ENCODE results near the gene AMN.

The AMN gene

DNA sequence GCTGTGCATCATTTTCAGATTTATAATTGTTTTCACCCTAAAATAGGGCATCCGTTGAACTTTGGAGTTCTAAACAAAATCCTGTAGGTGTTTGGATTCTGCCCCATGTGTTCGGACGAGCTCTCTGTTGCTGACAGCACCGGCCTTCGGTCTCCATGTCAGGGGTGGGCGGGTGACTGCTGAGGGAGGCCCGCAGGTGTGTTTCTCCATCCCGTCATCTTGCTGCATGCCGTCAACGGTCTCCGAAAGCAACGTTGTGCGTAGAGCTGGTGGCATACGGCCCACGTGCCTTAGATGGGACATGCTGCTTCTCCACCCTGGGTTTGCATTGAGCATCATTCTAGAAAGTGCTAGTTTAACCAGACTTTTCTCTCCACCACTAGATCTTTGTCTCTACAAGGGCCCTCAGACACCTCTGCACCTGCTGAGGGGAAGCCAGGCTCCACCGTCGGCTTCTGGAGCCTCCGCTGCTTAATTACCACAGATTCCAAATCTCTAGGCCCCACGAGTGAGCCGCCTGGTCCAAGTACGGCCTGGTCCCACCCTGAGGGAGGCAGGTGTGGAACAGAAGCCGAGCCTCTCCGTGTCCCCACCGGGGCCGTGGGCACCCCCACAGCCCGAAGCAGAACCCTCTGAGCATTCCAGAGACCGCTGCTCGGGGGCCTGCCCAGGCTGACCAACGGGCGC, 15.7 kb upstream of the AMN start:
- H3K27ac ChIP-seq (ENCODE audit: low read depth, low read length, severe bottlenecking), result no peak overlapping the region
- 98 to 99% methylated on average over 29 to 30 of the region's 30 CpGs for WGBS, 2 experiments (ENCODE audit: insufficient coverage in 2 of 2)
- H3K9me3 ChIP-seq (ENCODE audit: control insufficient read depth, low read length), result peaks cover 4% of the 10 kb centered on the region

DNA sequence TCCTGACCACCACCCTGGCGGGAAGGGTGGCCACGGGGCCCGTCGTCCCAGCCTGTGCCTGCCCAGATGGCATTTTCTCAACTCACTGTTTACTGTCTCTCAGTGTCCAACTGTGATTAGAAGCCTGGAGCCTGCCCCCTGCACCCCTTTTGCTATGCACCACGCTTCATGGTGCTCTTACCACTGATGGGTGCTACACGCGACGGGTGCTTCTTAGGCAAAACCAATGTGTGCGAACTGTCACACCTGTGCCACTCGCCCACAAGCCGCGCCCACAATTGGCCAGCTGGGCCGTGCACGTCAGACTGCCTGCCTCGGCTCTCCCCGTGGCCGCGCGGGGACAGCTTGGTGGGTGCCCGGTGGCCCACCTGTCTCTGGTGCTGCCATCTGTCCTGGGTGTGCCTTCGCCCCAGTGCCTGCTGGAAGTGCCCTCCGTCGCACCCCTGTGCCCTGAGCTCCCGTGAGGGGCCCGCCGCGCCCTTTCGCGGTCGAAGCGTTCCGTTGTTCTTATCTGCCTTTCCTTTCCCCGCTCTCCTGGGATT, 15.1 kb upstream of the AMN start:
- Histone ChIP-seq H3K4me1 (ENCODE audit: control insufficient read depth, insufficient read depth, low read length, poor library complexity, severe bottlenecking) (no peaks in the 10 kb centered on the region), H3K9me3 (ENCODE audit: control insufficient read depth, low read length) (peaks cover 4% of the 10 kb centered on the region), H3K27ac (ENCODE audit: low read depth, low read length, severe bottlenecking) (no peak overlapping the region), H3K4me3 (ENCODE audit: extremely low read depth, insufficient read depth, low read length, poor library complexity, severe bottlenecking) (no peak overlapping the region), H3K36me3 (ENCODE audit: control insufficient read depth, insufficient read depth, low read length) (peaks cover 31% of the 10 kb centered on the region)
- WGBS, 2 experiments (ENCODE audit: insufficient coverage in 2 of 2), result 94 to 95% methylated on average over 32 to 33 of the region's 33 CpGs

More for the DNA sequence above, 15.7 kb upstream of the AMN start:
- Histone ChIP-seq H3K4me3 (ENCODE audit: extremely low read depth, insufficient read depth, low read length, poor library complexity, severe bottlenecking) (no peak overlapping the region), H3K36me3 (ENCODE audit: control insufficient read depth, insufficient read depth, low read length) (peaks cover 31% of the 10 kb centered on the region), H3K4me1 (ENCODE audit: control insufficient read depth, insufficient read depth, low read length, poor library complexity, severe bottlenecking) (no peaks in the 10 kb centered on the region)

DNA sequence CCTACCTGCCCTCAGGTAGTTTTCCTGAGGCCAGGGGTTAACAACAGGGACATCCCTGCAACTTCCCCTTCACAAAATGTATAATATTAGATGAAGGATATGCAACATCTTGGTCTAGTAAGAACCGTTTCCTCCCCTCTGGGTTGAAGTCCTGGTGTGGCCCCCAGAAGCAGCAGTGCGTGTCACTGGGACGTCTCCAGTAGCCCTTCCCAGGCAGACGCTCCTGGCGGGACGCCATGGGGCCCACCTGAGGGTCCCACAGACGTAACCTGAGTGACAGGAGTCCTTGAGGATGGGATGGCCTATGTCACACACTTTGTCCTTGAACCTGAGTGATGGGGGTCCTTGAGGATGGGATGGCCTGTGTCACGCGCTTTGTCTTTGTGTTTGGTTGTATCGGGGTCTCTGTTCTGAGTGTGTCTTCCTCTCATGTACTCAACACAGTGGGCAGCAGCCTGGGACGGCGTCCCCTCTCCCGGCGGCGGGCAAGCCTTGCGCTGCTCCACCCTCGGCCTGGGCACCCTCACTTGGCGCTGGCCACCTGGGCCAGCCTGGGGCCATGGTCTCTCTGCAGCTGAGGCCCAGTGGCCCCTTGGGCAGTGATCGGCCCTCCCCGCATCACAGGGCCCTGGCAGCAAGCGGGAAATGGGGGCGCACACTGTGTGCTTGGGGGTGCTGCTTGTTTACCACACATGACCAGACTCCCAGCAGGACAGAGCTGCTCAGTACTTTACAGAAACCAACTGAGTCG, 14.3 kb upstream of the AMN start:
- Histone ChIP-seq H3K4me1 (ENCODE audit: control insufficient read depth, insufficient read depth, low read length, poor library complexity, severe bottlenecking) (no peaks in the 10 kb centered on the region), H3K36me3 (ENCODE audit: control insufficient read depth, insufficient read depth, low read length) (peaks cover 31% of the 10 kb centered on the region), H3K9me3 (ENCODE audit: control insufficient read depth, low read length) (peaks cover 4% of the 10 kb centered on the region), H3K4me3 (ENCODE audit: extremely low read depth, insufficient read depth, low read length, poor library complexity, severe bottlenecking) (no peak overlapping the region), H3K27ac (ENCODE audit: low read depth, low read length, severe bottlenecking) (no peak overlapping the region)
- WGBS, 2 experiments (ENCODE audit: insufficient coverage in 2 of 2), result 94 to 97% methylated on average over 18 to 23 of the region's 23 CpGs

DNA sequence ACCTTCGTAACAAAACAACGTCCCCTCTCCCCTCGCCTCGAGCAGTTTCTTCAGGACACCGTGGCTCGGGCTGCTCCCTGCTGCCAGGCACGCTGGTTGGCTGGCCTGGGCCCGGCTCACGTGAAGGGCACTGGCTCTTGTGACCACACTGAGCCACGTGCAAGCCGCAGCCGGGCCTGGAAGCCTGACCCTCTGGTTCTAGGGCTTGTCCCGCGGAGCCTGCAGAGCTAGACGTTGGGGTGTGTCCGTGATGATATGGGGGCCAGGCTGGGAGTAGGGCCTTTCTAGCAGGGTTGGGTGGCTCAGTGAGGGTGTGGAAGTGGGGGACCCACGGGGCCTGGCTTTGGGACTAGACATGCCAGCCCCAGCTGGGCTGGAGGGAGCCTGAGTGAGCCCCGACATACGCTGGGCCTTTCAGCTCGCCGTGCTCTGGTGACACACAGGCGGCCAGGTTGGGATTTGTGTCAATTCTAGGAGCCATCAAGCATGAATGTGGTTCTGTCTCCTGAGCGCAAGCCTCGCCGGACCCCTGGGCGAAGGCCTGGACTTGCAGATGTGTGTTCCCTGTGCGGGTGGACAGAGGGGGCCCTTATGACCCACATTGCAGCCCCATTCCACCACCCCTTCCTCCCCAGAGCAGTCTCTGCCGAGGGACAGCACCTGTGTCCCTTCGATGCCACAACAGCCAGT, 13.6 kb upstream of the AMN start:
- Histone ChIP-seq H3K27ac (ENCODE audit: low read depth, low read length, severe bottlenecking) (no peak overlapping the region), H3K36me3 (ENCODE audit: control insufficient read depth, insufficient read depth, low read length) (peaks cover 31% of the 10 kb centered on the region), H3K4me1 (ENCODE audit: control insufficient read depth, insufficient read depth, low read length, poor library complexity, severe bottlenecking) (no peaks in the 10 kb centered on the region), H3K4me3 (ENCODE audit: extremely low read depth, insufficient read depth, low read length, poor library complexity, severe bottlenecking) (no peak overlapping the region), H3K9me3 (ENCODE audit: control insufficient read depth, low read length) (peaks cover 4% of the 10 kb centered on the region)
- 95% methylated on average over 24 to 25 of the region's 29 CpGs for WGBS, 2 experiments (ENCODE audit: insufficient coverage in 2 of 2)

DNA sequence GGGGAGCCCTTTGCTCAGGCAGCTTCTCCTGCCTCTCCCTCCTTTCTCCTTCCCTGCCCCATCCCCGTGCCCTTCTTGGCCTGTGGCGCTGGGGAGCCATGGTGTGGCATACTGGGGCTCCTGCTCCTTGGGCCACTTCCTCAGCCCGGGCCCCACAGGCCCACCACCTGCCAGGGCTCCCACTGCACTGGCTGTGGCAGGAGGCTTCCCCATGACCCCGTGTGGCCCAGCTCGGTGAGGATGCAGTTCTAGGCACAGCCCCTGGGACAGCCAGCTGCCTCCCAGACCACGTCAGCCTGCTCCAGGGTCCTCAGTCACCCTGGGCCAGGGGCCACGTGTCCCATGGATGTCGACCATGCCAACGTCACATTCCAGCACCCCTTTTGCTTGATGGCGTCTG, 13.0 kb upstream of the AMN start:
- Histone ChIP-seq H3K27ac (ENCODE audit: low read depth, low read length, severe bottlenecking) (no peak overlapping the region), H3K4me3 (ENCODE audit: extremely low read depth, insufficient read depth, low read length, poor library complexity, severe bottlenecking) (no peak overlapping the region), H3K4me1 (ENCODE audit: control insufficient read depth, insufficient read depth, low read length, poor library complexity, severe bottlenecking) (no peaks in the 10 kb centered on the region), H3K36me3 (ENCODE audit: control insufficient read depth, insufficient read depth, low read length) (peaks cover 31% of the 10 kb centered on the region), H3K9me3 (ENCODE audit: control insufficient read depth, low read length) (peaks cover 4% of the 10 kb centered on the region)
- WGBS, 2 experiments (ENCODE audit: insufficient coverage in 2 of 2), result 86 to 97% methylated on average over 2 to 10 of the region's 10 CpGs

DNA sequence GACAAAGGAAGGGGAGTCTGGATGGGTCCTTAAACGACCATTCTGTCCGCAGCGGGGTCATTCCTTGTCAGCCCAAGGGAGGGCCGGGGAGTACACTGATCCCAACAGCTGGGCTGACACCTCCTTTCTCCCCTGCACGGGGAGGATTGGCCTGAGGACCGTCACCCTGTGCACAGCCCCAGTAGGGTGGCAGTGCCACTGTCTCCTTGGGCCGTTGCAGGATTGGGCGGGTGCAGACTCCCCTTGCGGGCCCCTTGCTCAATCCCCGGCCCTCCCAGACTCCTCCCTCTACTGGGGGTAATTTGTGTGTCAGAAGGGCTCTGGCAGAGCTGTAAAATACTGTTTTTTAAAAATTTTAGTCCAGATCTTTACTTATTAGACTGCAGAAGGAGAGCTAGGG, 12.6 kb upstream of the AMN start:
- no peak overlapping the region for H3K27ac ChIP-seq (ENCODE audit: low read depth, low read length, severe bottlenecking)
- no peak overlapping the region for H3K4me3 ChIP-seq (ENCODE audit: extremely low read depth, insufficient read depth, low read length, poor library complexity, severe bottlenecking)
- peaks cover 31% of the 10 kb centered on the region for H3K36me3 ChIP-seq (ENCODE audit: control insufficient read depth, insufficient read depth, low read length)
- H3K4me1 ChIP-seq (ENCODE audit: control insufficient read depth, insufficient read depth, low read length, poor library complexity, severe bottlenecking), result no peaks in the 10 kb centered on the region
- 93 to 95% methylated on average over 7 of the region's 10 CpGs for WGBS, 2 experiments (ENCODE audit: insufficient coverage in 2 of 2)
- H3K9me3 ChIP-seq (ENCODE audit: control insufficient read depth, low read length), result peaks cover 4% of the 10 kb centered on the region

DNA sequence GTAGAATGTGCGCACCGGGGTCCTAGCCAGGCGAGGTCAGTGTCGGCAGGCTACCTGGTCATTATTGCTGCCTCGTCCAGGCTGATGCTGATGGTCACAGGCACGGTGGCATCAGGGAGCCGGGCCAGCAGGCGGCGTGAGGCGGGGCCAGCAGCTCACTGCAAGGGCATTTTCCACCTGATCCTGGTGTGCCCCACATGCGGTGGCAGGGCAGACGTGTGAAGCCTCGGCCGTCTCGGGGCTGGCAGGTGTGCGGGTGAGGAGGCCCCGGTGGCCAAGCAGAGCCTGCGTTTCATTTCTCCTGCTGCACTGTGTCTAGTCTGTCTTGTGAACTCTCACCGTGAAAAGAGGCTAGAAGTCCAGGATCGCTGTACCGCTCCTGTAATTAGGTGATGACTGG, 12.0 kb upstream of the AMN start:
- 87 to 93% methylated on average over 17 to 19 of the region's 21 CpGs for whole genome bisulfite sequencing, 2 experiments (ENCODE audit: insufficient coverage in 2 of 2)
- H3K4me1 ChIP-seq (ENCODE audit: control insufficient read depth, insufficient read depth, low read length, poor library complexity, severe bottlenecking), result no peaks in the 10 kb centered on the region
- no peak overlapping the region for H3K27ac ChIP-seq (ENCODE audit: low read depth, low read length, severe bottlenecking)
- peaks cover 4% of the 10 kb centered on the region for H3K9me3 ChIP-seq (ENCODE audit: control insufficient read depth, low read length)
- no peak overlapping the region for H3K4me3 ChIP-seq (ENCODE audit: extremely low read depth, insufficient read depth, low read length, poor library complexity, severe bottlenecking)
- H3K36me3 ChIP-seq (ENCODE audit: control insufficient read depth, insufficient read depth, low read length), result peaks cover 25% of the 10 kb centered on the region

DNA sequence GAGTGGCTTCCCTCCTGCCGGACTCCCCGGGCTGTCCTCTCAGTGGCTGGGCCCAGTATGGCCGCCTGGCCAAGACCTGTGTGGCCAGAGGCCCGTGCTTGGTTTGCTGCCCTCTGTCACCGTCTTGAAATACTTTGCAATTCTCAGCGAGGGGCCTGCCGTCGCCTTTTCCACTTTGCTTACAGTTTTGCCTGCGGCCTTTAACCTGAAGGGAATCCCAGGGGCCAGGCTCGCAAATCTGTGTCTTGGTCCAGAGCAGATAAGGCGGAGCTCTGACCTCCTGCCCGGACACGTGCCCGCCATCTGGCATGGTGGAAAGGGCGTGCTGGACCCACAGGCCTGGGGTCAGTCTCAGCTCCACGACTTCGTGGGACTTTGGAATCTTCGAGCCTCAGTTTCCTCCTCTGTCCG, 10.9 kb upstream of the AMN start:
- Histone ChIP-seq H3K4me3 (ENCODE audit: extremely low read depth, insufficient read depth, low read length, poor library complexity, severe bottlenecking) (no peak overlapping the region), H3K4me1 (ENCODE audit: control insufficient read depth, insufficient read depth, low read length, poor library complexity, severe bottlenecking) (no peaks in the 10 kb centered on the region), H3K36me3 (ENCODE audit: control insufficient read depth, insufficient read depth, low read length) (peaks cover 16% of the 10 kb centered on the region), H3K9me3 (ENCODE audit: control insufficient read depth, low read length) (peaks cover 3% of the 10 kb centered on the region), H3K27ac (ENCODE audit: low read depth, low read length, severe bottlenecking) (no peak overlapping the region)
- WGBS, 2 experiments (ENCODE audit: insufficient coverage in 2 of 2), result 92 to 93% methylated on average over 19 of the region's 19 CpGs

DNA sequence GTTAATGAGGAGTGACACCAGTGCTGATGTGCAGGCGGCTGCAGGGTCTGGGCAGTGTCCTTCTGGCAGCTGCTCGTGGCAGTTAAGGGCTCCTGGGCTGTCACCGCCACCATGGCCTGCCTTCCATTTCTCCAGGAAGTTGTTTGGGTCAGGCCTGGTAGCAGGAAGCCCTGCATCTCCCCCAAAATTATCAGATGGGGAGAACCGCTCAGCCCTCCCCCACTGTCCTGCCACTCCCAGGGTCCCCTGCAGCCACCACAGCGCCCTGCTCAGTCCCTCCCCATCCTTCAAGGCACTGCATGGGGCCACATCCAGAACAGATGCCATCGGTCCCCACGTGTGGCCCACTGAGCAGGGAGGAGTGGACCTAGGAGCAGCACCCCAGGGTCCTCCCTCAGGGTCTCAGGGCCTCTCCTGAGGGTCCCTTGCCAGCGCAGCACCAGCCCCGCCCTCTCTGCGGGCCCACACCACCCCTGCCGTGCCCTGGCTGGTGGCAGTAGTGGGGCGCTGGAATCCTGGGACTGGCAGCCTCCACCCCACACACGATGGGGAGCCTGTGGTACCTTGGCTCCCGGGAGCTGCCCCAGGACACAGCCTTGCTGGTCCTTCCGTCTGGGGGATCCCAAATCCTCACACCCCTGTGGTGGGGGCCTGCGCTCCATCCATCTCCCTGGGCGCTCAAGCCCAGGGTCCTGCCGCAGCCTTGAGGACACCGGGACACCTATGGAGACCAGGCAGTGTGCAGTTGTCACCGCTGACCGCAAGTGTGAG, 10.3 kb upstream of the AMN start:
- H3K27ac ChIP-seq (ENCODE audit: low read depth, low read length, severe bottlenecking), result no peak overlapping the region
- H3K9me3 ChIP-seq (ENCODE audit: control insufficient read depth, low read length), result no peaks in the 10 kb centered on the region
- peaks cover 10% of the 10 kb centered on the region for H3K36me3 ChIP-seq (ENCODE audit: control insufficient read depth, insufficient read depth, low read length)
- no peak overlapping the region for H3K4me3 ChIP-seq (ENCODE audit: extremely low read depth, insufficient read depth, low read length, poor library complexity, severe bottlenecking)
- H3K4me1 ChIP-seq (ENCODE audit: control insufficient read depth, insufficient read depth, low read length, poor library complexity, severe bottlenecking), result no peaks in the 10 kb centered on the region
- WGBS, 2 experiments (ENCODE audit: insufficient coverage in 2 of 2), result 91 to 94% methylated on average over 17 to 20 of the region's 21 CpGs

All from mesodermal cell (in vitro differentiated cells).